Liver (tissue), 3 donors: ENCODE measurements around the gene RBMS3.

Experiments used
- CTCF ChIP-seq: fragments of 150-350 bp; IDR thresholded peaks from 2 replicates; pipeline ENCODE4 v1.5.1; 2017; ENCODE audit warnings: improper control_type of control experiment, low read depth, low read length; ENCODE audit not compliant: missing input control
- EGR1 ChIP-seq, 2 donors: IDR thresholded peaks; 2 replicates each; pipeline ENCODE4 v1.6.1; 2016 to 2018; ENCODE audit warnings: antibody characterized with exemption in 2 of 2, low read depth in 2 of 2
- HNF4A ChIP-seq, 2 donors: conservative IDR thresholded peaks; 2 replicates each; pipeline ENCODE4 v1.6.1; 2016; ENCODE audit warnings: antibody characterized with exemption in 2 of 2, mild to moderate bottlenecking in 2 of 2
- MAX ChIP-seq: IDR thresholded peaks from 2 replicates; pipeline ENCODE4 v1.6.1; 2016; ENCODE audit warnings: antibody characterized with exemption
- SP1 ChIP-seq: IDR thresholded peaks from 2 replicates; pipeline ENCODE4 v1.6.1; 2018; ENCODE audit warnings: antibody characterized with exemption, mild to moderate bottlenecking
- TF ChIP-seq, protein P1 (sequence below): IDR thresholded peaks from 2 replicates; pipeline ENCODE4 v1.6.1; 2016; ENCODE audit warnings: antibody characterized with exemption
- donor health status: healthy.
- donor health status: healthy.

GRCh38 chr3:29747991-29748390 lies 467.1 kb downstream of the RBMS3 start:
- TF ChIP-seq, protein P1, sequence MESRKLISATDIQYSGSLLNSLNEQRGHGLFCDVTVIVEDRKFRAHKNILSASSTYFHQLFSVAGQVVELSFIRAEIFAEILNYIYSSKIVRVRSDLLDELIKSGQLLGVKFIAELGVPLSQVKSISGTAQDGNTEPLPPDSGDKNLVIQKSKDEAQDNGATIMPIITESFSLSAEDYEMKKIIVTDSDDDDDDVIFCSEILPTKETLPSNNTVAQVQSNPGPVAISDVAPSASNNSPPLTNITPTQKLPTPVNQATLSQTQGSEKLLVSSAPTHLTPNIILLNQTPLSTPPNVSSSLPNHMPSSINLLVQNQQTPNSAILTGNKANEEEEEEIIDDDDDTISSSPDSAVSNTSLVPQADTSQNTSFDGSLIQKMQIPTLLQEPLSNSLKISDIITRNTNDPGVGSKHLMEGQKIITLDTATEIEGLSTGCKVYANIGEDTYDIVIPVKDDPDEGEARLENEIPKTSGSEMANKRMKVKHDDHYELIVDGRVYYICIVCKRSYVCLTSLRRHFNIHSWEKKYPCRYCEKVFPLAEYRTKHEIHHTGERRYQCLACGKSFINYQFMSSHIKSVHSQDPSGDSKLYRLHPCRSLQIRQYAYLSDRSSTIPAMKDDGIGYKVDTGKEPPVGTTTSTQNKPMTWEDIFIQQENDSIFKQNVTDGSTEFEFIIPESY, result no peak
- TF ChIP-seq HNF4A (conservative IDR thresholded peaks at IDR 0.05) (no peak), CTCF (no peak), SP1 (no peak), MAX (no peak), EGR1 (IDR thresholded peaks at IDR 0.05; ENCODE audit: low read depth in 2 of 2) (no peak)
